MV-4-11 (cell line): Measurements from ENCODE around the gene EFHD1.

ENCODE experiments used
- DNase-seq: peaks from one replicate; lab custom pipeline; 2025; lab: John Stamatoyannopoulos, UW

The EFHD1 gene

GRCh38 chr2:232633413-232634205 lies at the start of gene EFHD1:
Gene EFHD1 (plus strand): TSS chr2:232633604. CDS start chr2:232633705, 101 bp downstream.
- no peak for DNase-seq

- no peak for DNase-seq
These were observed 49.2 kb upstream of the EFHD1 start for GRCh38 chr2:232584238-232584637.

- peak; percentile 39 for DNase-seq
These were observed 46.4 kb upstream of the EFHD1 start for GRCh38 chr2:232586943-232587505.

GRCh38 chr2:232587512-232587911 lies 45.9 kb upstream of the EFHD1 start:
- peak; percentile 42 for DNase-seq

DNA sequence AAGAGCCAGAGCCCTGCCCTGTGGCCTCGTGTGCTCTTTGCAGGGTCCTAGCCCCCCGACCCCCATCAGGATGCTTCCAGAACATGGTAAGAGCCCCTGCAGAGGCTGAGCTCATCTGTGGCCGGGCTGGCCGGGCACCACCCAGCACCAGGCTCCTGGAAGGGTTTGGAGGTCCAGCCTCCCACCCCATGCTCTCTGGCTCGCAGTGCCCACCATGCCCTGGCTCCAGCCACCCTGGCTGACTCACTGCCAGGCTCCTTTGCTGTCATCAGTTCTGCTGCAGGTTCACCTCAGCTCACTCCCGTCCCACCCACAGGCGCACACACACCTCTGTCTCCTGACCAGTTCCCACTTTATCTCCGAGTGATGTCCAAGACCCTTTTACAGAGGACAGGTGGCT lies 45.4 kb upstream of the EFHD1 start:
- no peak for DNase-seq

DNA sequence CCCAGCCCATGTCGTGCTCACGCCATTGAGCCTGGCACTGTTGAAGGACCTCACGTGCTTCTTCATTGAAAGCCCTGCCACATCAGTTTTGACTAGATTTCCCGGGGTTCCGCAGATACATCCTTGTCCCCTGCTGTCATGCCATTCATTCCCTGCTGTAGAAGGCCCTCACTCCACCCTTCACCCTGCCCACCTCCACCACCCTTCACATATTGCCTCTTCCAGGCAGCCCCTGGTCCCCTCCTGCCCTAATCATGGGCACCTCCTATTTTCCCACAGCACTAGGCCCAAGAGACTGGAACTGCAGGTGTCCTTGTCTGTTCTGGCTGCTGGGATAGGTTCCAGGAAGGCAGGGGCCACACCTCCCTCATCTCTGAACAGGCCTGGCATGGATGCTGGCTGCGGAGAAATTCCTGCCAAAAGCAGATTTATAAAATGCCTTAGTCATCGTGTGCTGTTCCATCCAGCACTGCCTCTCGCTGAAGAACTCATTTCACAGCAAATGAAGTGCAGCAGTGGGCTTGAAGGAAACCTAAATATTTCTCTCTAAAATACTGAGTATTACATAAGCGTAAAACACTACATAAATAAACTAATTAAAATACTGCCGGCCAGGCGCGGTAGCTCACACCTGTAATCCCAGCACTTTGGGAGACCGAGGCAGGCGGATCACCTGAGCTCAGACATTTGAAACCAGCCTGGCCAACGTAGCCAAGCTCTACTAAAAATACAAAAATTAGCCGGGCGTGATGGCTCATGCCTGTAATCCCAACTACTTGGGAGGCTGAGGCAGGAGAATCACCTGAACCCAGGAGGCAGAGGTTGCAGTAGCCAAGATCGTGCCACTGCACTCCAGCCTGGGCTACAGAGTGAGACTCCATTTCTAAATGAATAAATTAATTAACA lies 44.5 kb upstream of the EFHD1 start:
- DNase-seq = no peak

GRCh38 chr2:232592772-232593395 lies 40.5 kb upstream of the EFHD1 start:
- DNase-seq = no peak

GRCh38 chr2:232593982-232594381 lies 39.4 kb upstream of the EFHD1 start:
- DNase-seq = no peak

DNA sequence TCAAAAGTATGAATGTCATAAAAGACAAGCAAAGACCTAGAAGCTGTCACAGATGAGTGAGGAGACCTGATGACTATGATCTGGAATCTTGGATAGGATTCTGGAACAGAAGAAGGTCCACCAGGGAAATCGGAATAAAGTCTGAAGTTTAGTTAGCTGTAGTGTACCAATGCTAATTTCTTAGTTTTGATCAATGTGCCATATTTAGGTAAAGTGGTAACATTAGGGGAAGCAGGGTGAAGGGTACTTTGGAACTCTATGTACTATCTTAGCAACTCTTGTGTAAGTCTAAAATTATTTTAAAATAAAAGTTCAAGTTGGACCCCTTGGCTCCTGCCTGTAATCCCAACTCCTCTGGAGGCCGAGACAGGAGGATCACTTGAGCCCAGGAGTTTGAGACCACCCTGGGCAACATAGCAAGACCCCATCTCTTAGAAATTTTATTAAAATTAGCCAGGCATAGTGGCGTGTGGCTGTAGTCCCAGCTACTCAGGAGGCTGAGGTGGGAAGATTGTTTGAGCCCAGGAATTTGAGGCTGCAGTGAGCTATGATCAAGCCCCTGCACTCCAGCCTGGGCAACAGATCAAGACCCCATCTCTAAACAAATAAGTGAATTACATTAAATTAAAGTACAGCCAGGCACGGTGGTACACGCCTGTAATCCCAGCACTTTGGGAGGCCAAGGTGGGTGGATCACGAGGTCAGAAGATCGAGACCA lies 35.9 kb upstream of the EFHD1 start:
- no peak for DNase-seq

- no peak for DNase-seq
These were observed 35.1 kb upstream of the EFHD1 start for GRCh38 chr2:232598293-232598692.

DNA sequence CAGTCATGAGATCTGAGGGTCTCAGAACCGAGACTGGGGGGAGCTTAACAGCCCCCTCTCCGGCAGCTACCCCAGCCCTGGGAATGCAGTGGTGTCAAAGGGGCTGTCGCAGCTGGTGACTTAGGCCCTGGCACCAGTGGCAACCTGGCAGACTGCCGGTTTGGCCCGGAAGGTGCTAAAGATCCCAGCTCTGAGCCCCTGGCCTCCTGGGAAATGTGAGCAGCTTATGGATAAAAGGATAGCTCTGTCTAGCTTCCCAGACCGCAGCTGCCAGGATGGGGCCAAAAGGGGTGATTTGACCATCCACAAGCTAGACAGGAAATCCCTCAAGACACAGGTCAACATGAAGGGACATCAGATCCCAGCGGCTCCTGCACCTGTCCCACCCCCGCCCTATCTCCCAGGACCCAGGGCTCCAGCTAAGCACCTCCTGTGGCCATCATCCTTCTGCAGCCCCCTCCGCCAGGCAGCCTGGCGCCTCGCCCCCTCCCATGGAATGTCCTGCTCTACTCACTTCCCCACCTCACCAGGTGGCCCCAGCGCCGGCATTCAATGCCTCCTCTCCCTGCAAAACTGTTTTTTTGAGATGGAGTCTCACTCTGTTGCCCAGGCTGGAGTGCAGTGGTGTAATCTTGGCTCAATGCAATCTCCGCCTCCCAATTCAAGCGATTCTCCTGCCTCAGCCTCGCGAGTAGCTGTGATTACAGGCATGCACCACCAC lies 33.2 kb upstream of the EFHD1 start:
- DNase-seq = no peak

- DNase-seq = no peak
These were observed 30.1 kb upstream of the EFHD1 start for GRCh38 chr2:232603283-232603682.

- no peak for DNase-seq
These were observed 28.9 kb upstream of the EFHD1 start for GRCh38 chr2:232604535-232604934.

DNA sequence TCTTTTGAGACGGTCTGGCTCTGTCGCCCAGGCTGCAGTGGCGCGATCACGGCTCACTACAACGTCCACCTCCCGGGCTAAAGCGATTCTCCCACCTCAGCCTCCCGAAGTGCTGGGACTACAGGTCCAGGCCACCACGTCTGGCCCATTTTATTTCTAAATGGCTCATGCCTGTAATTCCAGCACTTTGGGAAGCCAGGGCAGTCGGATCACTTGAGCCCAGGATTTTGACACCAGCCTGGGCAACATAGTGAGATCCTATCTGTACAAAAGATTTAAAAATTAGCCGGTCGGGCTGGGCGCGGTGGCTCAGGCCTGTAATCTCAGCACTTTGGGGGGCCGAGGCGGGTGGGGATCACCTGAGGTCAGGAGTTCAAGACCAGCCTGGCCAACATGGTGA lies 26.4 kb upstream of the EFHD1 start:
- DNase-seq = no peak

- DNase-seq = no peak
These were observed 23.8 kb upstream of the EFHD1 start for GRCh38 chr2:232609607-232610006.

GRCh38 chr2:232610081-232610480 lies 23.3 kb upstream of the EFHD1 start:
- DNase-seq = no peak

DNA sequence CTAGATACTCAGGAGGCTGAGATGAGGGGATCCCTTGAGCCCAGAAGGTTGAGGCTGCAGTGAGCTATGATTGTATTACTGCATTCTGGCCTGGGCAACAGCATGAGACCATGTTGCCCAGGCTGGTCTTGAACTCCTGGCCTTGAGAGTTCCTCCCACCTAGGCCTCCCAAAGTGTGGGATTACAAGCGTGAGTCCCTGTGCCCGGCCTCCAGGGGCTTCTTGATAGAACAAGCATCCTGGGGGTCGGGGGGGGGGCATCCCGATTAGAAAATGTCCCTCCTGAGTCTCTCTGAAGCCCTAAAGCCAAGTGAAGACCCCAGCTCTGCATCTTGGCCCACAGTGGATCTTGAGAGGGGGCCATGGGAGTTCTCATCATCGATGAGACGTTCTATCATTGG lies 22.3 kb upstream of the EFHD1 start:
- DNase-seq = no peak

GRCh38 chr2:232611559-232612218 lies 21.7 kb upstream of the EFHD1 start:
- peak; percentile 7 for DNase-seq

DNA sequence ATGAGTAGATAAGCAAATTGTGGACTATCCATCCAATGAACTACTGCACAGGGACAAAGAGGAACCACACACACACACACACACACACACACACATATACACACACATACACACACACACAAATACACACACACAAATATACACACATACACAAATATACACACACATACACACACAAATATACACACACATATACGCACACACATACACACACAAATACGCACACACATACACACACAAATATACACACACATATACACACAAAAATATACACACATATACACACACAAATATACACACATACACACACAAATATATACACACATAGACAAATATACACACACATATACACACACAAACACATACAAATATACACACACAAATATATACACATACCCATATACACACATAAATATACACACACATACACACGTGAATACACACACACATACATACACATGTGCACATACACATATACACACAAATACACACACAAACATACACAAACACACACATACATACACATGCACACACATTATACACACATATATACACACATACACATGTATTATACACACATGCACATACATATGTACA lies 19.8 kb upstream of the EFHD1 start:
- DNase-seq = no peak

DNA sequence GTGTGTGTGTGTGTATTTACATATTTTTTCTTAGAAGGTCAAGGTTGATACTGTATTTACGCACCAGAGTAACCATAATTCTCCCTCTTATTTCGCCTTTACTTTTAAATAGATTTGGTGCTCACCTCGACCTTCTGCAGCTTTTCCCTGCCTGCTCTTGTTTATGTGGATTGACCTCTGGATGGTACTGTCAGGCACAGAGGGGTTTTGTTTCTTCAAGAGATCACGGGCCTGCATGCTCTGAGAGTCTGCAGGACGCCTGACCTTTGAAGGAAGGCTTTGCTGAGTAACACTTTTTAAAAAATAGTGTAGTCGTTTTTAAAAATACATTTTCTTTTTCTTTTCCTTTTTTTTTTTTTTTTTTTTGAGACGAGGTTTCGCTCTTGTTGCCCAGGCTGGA lies 18.1 kb upstream of the EFHD1 start:
- DNase-seq = no peak
